Measurements from ENCODE around the gene TTC7B.

DNA sequence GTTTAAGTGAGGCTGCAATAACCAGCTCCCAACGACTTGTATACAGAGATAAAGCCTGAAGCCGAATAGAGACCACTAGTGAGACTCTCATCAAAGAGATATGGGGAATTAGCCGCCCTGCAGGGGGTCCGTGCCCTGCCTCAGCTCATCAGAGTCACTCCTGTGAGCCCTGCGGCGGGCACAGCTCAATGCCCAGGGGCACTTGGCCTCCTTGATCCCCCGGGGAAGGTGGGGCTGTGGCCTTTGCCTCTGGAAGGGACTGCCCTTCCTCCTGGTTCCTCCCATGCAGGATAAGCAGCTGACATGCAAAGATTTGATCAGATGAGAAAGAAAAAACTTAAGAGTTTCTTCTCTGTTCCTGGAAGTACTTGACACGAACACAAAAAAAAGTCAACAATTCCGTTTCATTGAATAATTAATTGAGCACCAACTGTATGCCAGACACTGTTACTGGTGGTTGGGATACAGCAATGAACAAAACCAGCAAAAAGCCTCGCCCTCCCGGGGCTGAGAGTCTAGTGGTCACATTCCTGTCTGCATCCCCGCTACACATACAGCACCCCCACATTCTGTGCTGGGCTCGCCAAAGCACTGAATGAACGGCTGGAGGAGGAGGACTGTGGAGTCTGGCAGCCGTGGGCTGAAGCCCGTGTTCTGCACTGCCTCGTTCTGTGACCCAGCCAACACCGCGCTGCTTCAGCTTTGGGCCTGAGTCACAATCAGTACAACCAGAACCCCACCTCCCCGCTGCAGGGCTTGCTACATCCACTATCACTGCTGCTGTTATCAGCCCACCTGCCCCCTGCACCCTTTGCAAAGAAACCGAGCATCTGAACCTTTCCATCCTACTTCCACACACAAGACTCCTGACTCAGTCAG lies 10.3 kb downstream of the TTC7B start:
- TF ChIP-seq POLR2A (IDR thresholded peaks at IDR 0.05; ENCODE audit: borderline replicate concordance, extremely low read depth, insufficient read depth, insufficient read length) (no peak), EZH2 (IDR thresholded peaks at IDR 0.05) (no peak), ZFX (IDR thresholded peaks at IDR 0.05) (no peak), TCF7L2 (IDR thresholded peaks at IDR 0.05; ENCODE audit: borderline replicate concordance, extremely low read depth, insufficient read depth, insufficient read length) (no peak), POLR2AphosphoS5 (IDR thresholded peaks at IDR 0.05; ENCODE audit: low read depth, low read length) (no peak), SP1 (IDR thresholded peaks at IDR 0.05; ENCODE audit: low read depth) (no peak), EZH2phosphoT487 (IDR thresholded peaks at IDR 0.05; ENCODE audit: borderline replicate concordance) (no peak)
- TF ChIP-seq, protein P1, sequence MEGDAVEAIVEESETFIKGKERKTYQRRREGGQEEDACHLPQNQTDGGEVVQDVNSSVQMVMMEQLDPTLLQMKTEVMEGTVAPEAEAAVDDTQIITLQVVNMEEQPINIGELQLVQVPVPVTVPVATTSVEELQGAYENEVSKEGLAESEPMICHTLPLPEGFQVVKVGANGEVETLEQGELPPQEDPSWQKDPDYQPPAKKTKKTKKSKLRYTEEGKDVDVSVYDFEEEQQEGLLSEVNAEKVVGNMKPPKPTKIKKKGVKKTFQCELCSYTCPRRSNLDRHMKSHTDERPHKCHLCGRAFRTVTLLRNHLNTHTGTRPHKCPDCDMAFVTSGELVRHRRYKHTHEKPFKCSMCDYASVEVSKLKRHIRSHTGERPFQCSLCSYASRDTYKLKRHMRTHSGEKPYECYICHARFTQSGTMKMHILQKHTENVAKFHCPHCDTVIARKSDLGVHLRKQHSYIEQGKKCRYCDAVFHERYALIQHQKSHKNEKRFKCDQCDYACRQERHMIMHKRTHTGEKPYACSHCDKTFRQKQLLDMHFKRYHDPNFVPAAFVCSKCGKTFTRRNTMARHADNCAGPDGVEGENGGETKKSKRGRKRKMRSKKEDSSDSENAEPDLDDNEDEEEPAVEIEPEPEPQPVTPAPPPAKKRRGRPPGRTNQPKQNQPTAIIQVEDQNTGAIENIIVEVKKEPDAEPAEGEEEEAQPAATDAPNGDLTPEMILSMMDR (IDR thresholded peaks at IDR 0.05 in 2 of 3, conservative IDR thresholded peaks at IDR 0.05 in 1 of 3; ENCODE audit: borderline replicate concordance in 1 of 3, insufficient read depth in 1 of 3, low read depth in 2 of 3, low read length in 2 of 3), result no peak
- TF ChIP-seq, protein P2, sequence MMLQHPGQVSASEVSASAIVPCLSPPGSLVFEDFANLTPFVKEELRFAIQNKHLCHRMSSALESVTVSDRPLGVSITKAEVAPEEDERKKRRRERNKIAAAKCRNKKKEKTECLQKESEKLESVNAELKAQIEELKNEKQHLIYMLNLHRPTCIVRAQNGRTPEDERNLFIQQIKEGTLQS (IDR thresholded peaks at IDR 0.05), result no peak
- TF ChIP-seq, protein P3, sequence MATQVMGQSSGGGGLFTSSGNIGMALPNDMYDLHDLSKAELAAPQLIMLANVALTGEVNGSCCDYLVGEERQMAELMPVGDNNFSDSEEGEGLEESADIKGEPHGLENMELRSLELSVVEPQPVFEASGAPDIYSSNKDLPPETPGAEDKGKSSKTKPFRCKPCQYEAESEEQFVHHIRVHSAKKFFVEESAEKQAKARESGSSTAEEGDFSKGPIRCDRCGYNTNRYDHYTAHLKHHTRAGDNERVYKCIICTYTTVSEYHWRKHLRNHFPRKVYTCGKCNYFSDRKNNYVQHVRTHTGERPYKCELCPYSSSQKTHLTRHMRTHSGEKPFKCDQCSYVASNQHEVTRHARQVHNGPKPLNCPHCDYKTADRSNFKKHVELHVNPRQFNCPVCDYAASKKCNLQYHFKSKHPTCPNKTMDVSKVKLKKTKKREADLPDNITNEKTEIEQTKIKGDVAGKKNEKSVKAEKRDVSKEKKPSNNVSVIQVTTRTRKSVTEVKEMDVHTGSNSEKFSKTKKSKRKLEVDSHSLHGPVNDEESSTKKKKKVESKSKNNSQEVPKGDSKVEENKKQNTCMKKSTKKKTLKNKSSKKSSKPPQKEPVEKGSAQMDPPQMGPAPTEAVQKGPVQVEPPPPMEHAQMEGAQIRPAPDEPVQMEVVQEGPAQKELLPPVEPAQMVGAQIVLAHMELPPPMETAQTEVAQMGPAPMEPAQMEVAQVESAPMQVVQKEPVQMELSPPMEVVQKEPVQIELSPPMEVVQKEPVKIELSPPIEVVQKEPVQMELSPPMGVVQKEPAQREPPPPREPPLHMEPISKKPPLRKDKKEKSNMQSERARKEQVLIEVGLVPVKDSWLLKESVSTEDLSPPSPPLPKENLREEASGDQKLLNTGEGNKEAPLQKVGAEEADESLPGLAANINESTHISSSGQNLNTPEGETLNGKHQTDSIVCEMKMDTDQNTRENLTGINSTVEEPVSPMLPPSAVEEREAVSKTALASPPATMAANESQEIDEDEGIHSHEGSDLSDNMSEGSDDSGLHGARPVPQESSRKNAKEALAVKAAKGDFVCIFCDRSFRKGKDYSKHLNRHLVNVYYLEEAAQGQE (IDR thresholded peaks at IDR 0.05; ENCODE audit: low read depth), result no peak
- TF ChIP-seq, protein P4, sequence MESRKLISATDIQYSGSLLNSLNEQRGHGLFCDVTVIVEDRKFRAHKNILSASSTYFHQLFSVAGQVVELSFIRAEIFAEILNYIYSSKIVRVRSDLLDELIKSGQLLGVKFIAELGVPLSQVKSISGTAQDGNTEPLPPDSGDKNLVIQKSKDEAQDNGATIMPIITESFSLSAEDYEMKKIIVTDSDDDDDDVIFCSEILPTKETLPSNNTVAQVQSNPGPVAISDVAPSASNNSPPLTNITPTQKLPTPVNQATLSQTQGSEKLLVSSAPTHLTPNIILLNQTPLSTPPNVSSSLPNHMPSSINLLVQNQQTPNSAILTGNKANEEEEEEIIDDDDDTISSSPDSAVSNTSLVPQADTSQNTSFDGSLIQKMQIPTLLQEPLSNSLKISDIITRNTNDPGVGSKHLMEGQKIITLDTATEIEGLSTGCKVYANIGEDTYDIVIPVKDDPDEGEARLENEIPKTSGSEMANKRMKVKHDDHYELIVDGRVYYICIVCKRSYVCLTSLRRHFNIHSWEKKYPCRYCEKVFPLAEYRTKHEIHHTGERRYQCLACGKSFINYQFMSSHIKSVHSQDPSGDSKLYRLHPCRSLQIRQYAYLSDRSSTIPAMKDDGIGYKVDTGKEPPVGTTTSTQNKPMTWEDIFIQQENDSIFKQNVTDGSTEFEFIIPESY (IDR thresholded peaks at IDR 0.05; ENCODE audit: extremely low read depth, insufficient replicate concordance, low read length), result no peak
